ENCODE measurements around the gene RTL10.

The RTL10 gene

GRCh38 chr22:19867617-19868016 is 12.9 kb upstream of the RTL10 start:
- H3K4me3 ChIP-seq (ENCODE audit: low read length), result no peak overlapping the region
- no peak overlapping the region for H3K9ac ChIP-seq (ENCODE audit: low read length)
- no peaks in the 10 kb centered on the region for H4K20me1 ChIP-seq (ENCODE audit: insufficient read depth, low read length)
- no peaks in the 10 kb centered on the region for H3K4me1 ChIP-seq (ENCODE audit: low read length)
- no peaks in the 10 kb centered on the region for H3K79me2 ChIP-seq (ENCODE audit: low read length)
- H3K27me3 ChIP-seq (replicated peaks; ENCODE audit: insufficient read depth, low read length), result no peaks in the 10 kb centered on the region
- no peak overlapping the region for H2AFZ ChIP-seq (ENCODE audit: low read length)
- H3K9me2 ChIP-seq (replicated peaks; ENCODE audit: insufficient read depth, low read length), result no peaks in the 10 kb centered on the region
- no peak overlapping the region for H3K27ac ChIP-seq (ENCODE audit: low read length)
- no peaks in the 10 kb centered on the region for H3F3A ChIP-seq (ENCODE audit: insufficient read depth, low read length)
- H3K4me2 ChIP-seq (ENCODE audit: low read depth, low read length), result no peak overlapping the region
- H3K9me3 ChIP-seq (replicated peaks; ENCODE audit: insufficient read depth, low read length), result no peaks in the 10 kb centered on the region
- no peak for TF ChIP-seq CTCF (IDR thresholded peaks at IDR 0.05; ENCODE audit: low read length)
- no peak for TF ChIP-seq EZH2phosphoT487 (IDR thresholded peaks at IDR 0.05; ENCODE audit: low read length)
- no peak for TF ChIP-seq EZH2 (optimal IDR thresholded peaks at IDR 0.05; ENCODE audit: low read depth, low read length)
- no peak for DNase-seq
- no peaks in the 10 kb centered on the region for H3K36me3 ChIP-seq (replicated peaks; ENCODE audit: insufficient read depth, low read length)

GRCh38 chr22:19866665-19867009 is 12.0 kb upstream of the RTL10 start:
- Histone ChIP-seq H3K9ac (ENCODE audit: low read length) (no peak overlapping the region), H3K36me3 (replicated peaks; ENCODE audit: insufficient read depth, low read length) (no peaks in the 10 kb centered on the region), H3K27me3 (replicated peaks; ENCODE audit: insufficient read depth, low read length) (no peaks in the 10 kb centered on the region), H3K9me2 (replicated peaks; ENCODE audit: insufficient read depth, low read length) (no peaks in the 10 kb centered on the region), H3K9me3 (replicated peaks; ENCODE audit: insufficient read depth, low read length) (no peaks in the 10 kb centered on the region), H3K4me2 (ENCODE audit: low read depth, low read length) (no peak overlapping the region), H3K79me2 (ENCODE audit: low read length) (no peaks in the 10 kb centered on the region), H3K27ac (ENCODE audit: low read length) (no peak overlapping the region), H3K4me3 (ENCODE audit: low read length) (no peak overlapping the region), H4K20me1 (ENCODE audit: insufficient read depth, low read length) (no peaks in the 10 kb centered on the region), H2AFZ (ENCODE audit: low read length) (no peak overlapping the region), H3F3A (ENCODE audit: insufficient read depth, low read length) (no peaks in the 10 kb centered on the region), H3K4me1 (ENCODE audit: low read length) (no peaks in the 10 kb centered on the region)
- TF ChIP-seq EZH2phosphoT487 (IDR thresholded peaks at IDR 0.05; ENCODE audit: low read length) (no peak), EZH2 (optimal IDR thresholded peaks at IDR 0.05; ENCODE audit: low read depth, low read length) (no peak), CTCF (IDR thresholded peaks at IDR 0.05; ENCODE audit: low read length) (no peak)
- no peak for DNase-seq

GRCh38 chr22:19865141-19865829 is 10.6 kb upstream of the RTL10 start:
- Histone ChIP-seq H4K20me1 (ENCODE audit: insufficient read depth, low read length) (no peaks in the 10 kb centered on the region), H3K27me3 (replicated peaks; ENCODE audit: insufficient read depth, low read length) (no peaks in the 10 kb centered on the region), H3K79me2 (ENCODE audit: low read length) (no peaks in the 10 kb centered on the region), H3K4me1 (ENCODE audit: low read length) (no peaks in the 10 kb centered on the region), H3K9me2 (replicated peaks; ENCODE audit: insufficient read depth, low read length) (no peaks in the 10 kb centered on the region), H3K4me3 (ENCODE audit: low read length) (no peak overlapping the region), H3K9ac (ENCODE audit: low read length) (no peak overlapping the region), H3K4me2 (ENCODE audit: low read depth, low read length) (no peak overlapping the region), H3F3A (ENCODE audit: insufficient read depth, low read length) (no peaks in the 10 kb centered on the region), H3K27ac (ENCODE audit: low read length) (no peak overlapping the region), H2AFZ (ENCODE audit: low read length) (no peak overlapping the region), H3K36me3 (replicated peaks; ENCODE audit: insufficient read depth, low read length) (no peaks in the 10 kb centered on the region), H3K9me3 (replicated peaks; ENCODE audit: insufficient read depth, low read length) (no peaks in the 10 kb centered on the region)
- TF ChIP-seq CTCF (IDR thresholded peaks at IDR 0.05; ENCODE audit: low read length) (no peak), EZH2phosphoT487 (IDR thresholded peaks at IDR 0.05; ENCODE audit: low read length) (no peak), EZH2 (optimal IDR thresholded peaks at IDR 0.05; ENCODE audit: low read depth, low read length) (no peak)
- DNase-seq, result no peak

Data from MM.1S (cell line).